Measurements from ENCODE around the gene EVI5.
"Not testable (repeated sequence)": the region's sequence is repeated elsewhere in the genome, so short reads cannot be mapped to it uniquely, and the experiment has no call there.

Gene EVI5

DNA sequence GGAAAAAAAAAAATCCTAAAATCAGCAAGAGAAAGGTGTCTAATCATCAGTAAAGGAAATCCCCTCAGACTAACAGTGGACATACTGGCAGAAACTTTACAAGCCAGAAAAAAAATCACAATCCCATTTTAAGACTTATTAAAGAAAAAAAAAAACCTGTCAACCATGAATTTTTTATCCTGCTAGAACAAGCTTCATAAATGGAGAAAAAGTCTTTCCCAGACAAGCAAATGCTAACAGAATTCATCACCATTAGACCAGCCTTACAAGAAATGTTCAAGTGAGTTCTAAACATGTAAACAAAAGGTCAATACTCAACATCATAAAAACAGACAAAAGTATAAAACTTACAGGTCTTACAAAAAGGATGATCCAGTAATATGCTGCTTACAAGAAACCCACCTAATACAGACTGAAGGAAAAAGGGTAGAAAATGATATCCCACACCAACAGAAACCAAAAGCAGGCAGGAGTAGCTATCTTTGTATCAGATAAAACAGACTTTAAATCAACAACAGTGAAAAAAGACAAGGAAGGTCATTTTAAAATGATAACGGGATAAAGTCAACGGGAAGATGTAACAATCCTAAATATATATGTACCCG, 129.6 kb downstream of the EVI5 start:
- Histone ChIP-seq H3K27me3 (ENCODE audit: control insufficient read depth, low read length) (no peaks in the 10 kb centered on the region), H3K79me2 (ENCODE audit: control insufficient read depth, low read length) (no peaks in the 10 kb centered on the region), H3K4me1 (ENCODE audit: control insufficient read depth, low read length) (no peaks in the 10 kb centered on the region), H3K36me3 (ENCODE audit: control insufficient read depth, low read length) (no peaks in the 10 kb centered on the region), H3K9me3 (ENCODE audit: control insufficient read depth, insufficient read depth, low read length) (no peaks in the 10 kb centered on the region), H3K4me3 (ENCODE audit: low read length) (no peak overlapping the region), H3K9me2 (replicated peaks; ENCODE audit: control insufficient read depth, low read length) (no peaks in the 10 kb centered on the region), H3F3A (ENCODE audit: control insufficient read depth, insufficient read depth) (no peaks in the 10 kb centered on the region), H3K27ac (ENCODE audit: low read depth, low read length) (no peak overlapping the region), H4K20me1 (ENCODE audit: control insufficient read depth, insufficient read depth, low read depth, low read length) (no peaks in the 10 kb centered on the region), H3K4me2 (ENCODE audit: low read length) (no peak overlapping the region)
- TF ChIP-seq EZH2phosphoT487 (IDR thresholded peaks at IDR 0.05; ENCODE audit: borderline replicate concordance, low read length), result no peak
- TF ChIP-seq, protein P1, sequence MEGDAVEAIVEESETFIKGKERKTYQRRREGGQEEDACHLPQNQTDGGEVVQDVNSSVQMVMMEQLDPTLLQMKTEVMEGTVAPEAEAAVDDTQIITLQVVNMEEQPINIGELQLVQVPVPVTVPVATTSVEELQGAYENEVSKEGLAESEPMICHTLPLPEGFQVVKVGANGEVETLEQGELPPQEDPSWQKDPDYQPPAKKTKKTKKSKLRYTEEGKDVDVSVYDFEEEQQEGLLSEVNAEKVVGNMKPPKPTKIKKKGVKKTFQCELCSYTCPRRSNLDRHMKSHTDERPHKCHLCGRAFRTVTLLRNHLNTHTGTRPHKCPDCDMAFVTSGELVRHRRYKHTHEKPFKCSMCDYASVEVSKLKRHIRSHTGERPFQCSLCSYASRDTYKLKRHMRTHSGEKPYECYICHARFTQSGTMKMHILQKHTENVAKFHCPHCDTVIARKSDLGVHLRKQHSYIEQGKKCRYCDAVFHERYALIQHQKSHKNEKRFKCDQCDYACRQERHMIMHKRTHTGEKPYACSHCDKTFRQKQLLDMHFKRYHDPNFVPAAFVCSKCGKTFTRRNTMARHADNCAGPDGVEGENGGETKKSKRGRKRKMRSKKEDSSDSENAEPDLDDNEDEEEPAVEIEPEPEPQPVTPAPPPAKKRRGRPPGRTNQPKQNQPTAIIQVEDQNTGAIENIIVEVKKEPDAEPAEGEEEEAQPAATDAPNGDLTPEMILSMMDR (IDR thresholded peaks at IDR 0.05; ENCODE audit: low read depth, low read length, poor library complexity, severe bottlenecking), result no peak

DNA sequence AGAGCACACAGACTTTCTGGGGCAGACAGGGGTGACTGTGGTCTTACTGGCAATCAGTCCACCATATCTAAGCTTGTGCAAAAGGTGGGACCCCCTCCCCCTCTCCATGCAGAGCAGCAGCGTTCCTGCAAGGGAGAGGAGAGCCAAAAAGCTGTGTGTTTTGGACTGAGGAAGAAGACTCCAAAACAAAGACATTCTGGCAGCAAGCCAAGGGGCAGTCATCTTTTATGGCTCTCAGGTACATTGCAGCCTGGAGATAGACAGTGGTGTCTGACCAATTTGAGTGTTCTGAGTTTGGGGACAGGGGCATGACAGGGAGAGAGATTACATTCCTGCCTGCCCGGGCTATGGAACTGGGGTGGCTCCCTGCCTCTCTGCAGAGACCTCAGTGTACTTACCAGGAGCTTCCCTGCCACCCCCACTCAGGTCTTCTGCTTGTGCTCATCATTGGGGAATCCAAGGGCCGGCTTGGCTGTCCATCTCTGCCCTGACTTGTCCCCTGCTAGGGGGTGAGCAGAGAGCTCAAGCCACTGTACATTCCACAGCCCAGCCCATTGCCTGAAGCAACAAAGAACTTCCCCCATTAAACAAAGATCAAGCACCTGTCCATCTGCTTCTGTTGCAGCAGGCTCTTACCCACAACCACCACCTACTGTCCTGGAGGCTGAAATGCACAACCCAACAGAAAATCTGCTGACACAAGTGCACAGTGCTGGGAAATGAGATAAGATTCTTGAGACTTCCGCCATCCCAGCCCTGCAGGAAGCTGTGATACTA, 131.1 kb downstream of the EVI5 start:
- Histone ChIP-seq H3K9me3 (ENCODE audit: control insufficient read depth, insufficient read depth, low read length) (no peaks in the 10 kb centered on the region), H3K9me2 (replicated peaks; ENCODE audit: control insufficient read depth, low read length) (no peaks in the 10 kb centered on the region), H3K79me2 (ENCODE audit: control insufficient read depth, low read length) (no peaks in the 10 kb centered on the region), H3K36me3 (ENCODE audit: control insufficient read depth, low read length) (no peaks in the 10 kb centered on the region), H3K4me1 (ENCODE audit: control insufficient read depth, low read length) (no peaks in the 10 kb centered on the region), H3K27ac (ENCODE audit: low read depth, low read length) (no peak overlapping the region), H3K27me3 (ENCODE audit: control insufficient read depth, low read length) (no peaks in the 10 kb centered on the region), H3K4me2 (ENCODE audit: low read length) (no peak overlapping the region), H3F3A (ENCODE audit: control insufficient read depth, insufficient read depth) (no peaks in the 10 kb centered on the region), H4K20me1 (ENCODE audit: control insufficient read depth, insufficient read depth, low read depth, low read length) (no peaks in the 10 kb centered on the region), H3K4me3 (ENCODE audit: low read length) (no peak overlapping the region)
- TF ChIP-seq, protein P1 (IDR thresholded peaks at IDR 0.05; ENCODE audit: low read depth, low read length, poor library complexity, severe bottlenecking), result no peak
- TF ChIP-seq EZH2phosphoT487 (IDR thresholded peaks at IDR 0.05; ENCODE audit: borderline replicate concordance, low read length), result no peak

DNA sequence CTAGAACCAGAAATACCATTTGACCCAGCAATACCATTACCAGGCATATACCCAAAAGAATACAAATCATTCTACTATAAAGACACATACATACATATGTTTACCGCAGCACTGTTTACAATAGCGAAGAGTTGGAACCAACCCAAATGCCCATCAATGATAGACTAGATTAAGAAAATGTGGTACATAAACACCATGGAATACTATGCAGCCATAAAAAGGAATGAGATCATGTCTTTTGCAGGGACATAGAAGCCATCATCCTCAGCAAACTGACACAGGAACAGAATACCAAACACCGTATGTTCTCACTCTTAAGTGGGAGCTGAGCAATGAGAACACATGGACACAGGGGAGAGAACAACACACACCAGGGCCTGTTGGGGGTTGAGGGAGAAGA, 144.2 kb downstream of the EVI5 start:
- H3K27me3 ChIP-seq (ENCODE audit: control insufficient read depth, low read length); H3K79me2 ChIP-seq (ENCODE audit: control insufficient read depth, low read length); H3K4me2 ChIP-seq (ENCODE audit: low read length); H3K36me3 ChIP-seq (ENCODE audit: control insufficient read depth, low read length); H3K9me2 ChIP-seq (replicated peaks; ENCODE audit: control insufficient read depth, low read length); H3F3A ChIP-seq (ENCODE audit: control insufficient read depth, insufficient read depth); H3K9me3 ChIP-seq (ENCODE audit: control insufficient read depth, insufficient read depth, low read length); H3K4me3 ChIP-seq (ENCODE audit: low read length); H3K4me1 ChIP-seq (ENCODE audit: control insufficient read depth, low read length); H4K20me1 ChIP-seq (ENCODE audit: control insufficient read depth, insufficient read depth, low read depth, low read length); H3K27ac ChIP-seq (ENCODE audit: low read depth, low read length): not testable (repeated sequence)

DNA sequence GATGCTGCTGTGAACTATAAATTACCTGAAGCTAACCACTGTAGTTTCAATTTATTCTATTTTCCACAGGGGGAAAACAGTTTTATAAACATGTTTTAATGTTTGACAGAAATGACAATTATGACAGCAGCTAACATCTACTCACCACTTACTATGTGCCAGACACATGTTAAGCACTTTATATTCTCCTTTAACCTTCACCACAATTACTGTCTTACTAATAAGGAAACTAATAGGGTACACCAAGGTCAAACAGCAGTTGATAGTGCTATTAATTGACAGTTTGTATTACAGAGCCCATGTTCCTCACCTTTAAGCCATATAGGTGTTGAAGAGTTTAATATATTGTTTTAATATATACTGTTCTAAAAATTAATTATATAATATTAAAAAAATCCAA, 146.4 kb downstream of the EVI5 start:
- Histone ChIP-seq H3K4me1 (ENCODE audit: control insufficient read depth, low read length) (no peaks in the 10 kb centered on the region), H4K20me1 (ENCODE audit: control insufficient read depth, insufficient read depth, low read depth, low read length) (no peaks in the 10 kb centered on the region), H3K4me2 (ENCODE audit: low read length) (no peak overlapping the region), H3K9me3 (ENCODE audit: control insufficient read depth, insufficient read depth, low read length) (no peaks in the 10 kb centered on the region), H3K36me3 (ENCODE audit: control insufficient read depth, low read length) (no peaks in the 10 kb centered on the region), H3F3A (ENCODE audit: control insufficient read depth, insufficient read depth) (no peaks in the 10 kb centered on the region), H3K9me2 (replicated peaks; ENCODE audit: control insufficient read depth, low read length) (no peaks in the 10 kb centered on the region), H3K27me3 (ENCODE audit: control insufficient read depth, low read length) (no peaks in the 10 kb centered on the region), H3K79me2 (ENCODE audit: control insufficient read depth, low read length) (no peaks in the 10 kb centered on the region), H3K4me3 (ENCODE audit: low read length) (no peak overlapping the region), H3K27ac (ENCODE audit: low read depth, low read length) (no peak overlapping the region)
- TF ChIP-seq, protein P1 (IDR thresholded peaks at IDR 0.05; ENCODE audit: low read depth, low read length, poor library complexity, severe bottlenecking), result no peak
- no peak for TF ChIP-seq EZH2phosphoT487 (IDR thresholded peaks at IDR 0.05; ENCODE audit: borderline replicate concordance, low read length)

DNA sequence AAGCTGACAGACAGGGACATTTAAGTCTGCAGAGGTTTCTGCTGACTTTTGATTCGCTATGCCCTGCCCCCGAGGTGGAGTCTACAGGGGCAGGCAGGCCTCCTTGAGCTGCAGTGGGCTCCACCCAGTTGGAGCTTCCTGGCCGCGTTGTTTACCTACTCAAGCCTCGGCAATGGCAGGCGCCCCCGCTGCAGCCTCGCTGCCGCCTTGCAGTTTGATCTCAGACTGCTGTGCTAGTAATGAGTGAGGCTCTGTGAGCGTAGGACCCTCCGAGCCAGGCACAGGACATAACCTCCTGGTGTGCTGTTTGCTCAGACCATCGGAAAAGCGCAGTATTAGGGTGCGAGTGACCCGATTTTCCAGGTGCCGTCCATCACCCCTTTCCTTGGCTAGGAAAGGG, 149.7 kb downstream of the EVI5 start:
- H3K4me1 ChIP-seq (ENCODE audit: control insufficient read depth, low read length); H3K27ac ChIP-seq (ENCODE audit: low read depth, low read length); H3K4me2 ChIP-seq (ENCODE audit: low read length); H4K20me1 ChIP-seq (ENCODE audit: control insufficient read depth, insufficient read depth, low read depth, low read length); H3K9me3 ChIP-seq (ENCODE audit: control insufficient read depth, insufficient read depth, low read length); H3K4me3 ChIP-seq (ENCODE audit: low read length); H3F3A ChIP-seq (ENCODE audit: control insufficient read depth, insufficient read depth); H3K36me3 ChIP-seq (ENCODE audit: control insufficient read depth, low read length); H3K27me3 ChIP-seq (ENCODE audit: control insufficient read depth, low read length); H3K79me2 ChIP-seq (ENCODE audit: control insufficient read depth, low read length); H3K9me2 ChIP-seq (replicated peaks; ENCODE audit: control insufficient read depth, low read length): not testable (repeated sequence)
